ENCODE measurements around the gene HK1.

GRCh38 chr10:69428165-69428564, 149.9 kb downstream of the HK1 start:
- TF ChIP-seq GATA3 (IDR thresholded peaks at IDR 0.05; ENCODE audit: low read depth, low read length) (no peak), GATA2 (IDR thresholded peaks at IDR 0.05; ENCODE audit: low read depth, low read length) (no peak)

All from SH-SY5Y (cell line).